Naive thymus-derived CD4-positive, alpha-beta T cell (primary cell): ENCODE results near the gene TCOF1. TPM values are rescaled to one million over a fixed set of nuclear protein-coding genes. Genes with fewer than 3 reads are reported as not detected.
A peak's percentile ranks its signal among the peaks of the same experiment; 100 is the strongest.

ENCODE experiments used
- ATAC-seq: fragments of 150-1000 bp; cut with Tn5 transposase; 2 replicates; pipeline ENCODE4 v1.10.0; 2021; ENCODE audit warnings: mild to moderate bottlenecking, moderate library complexity
- CTCF ChIA-PET: fragments of 350-600 bp; sonication (Branson Sonifier 250); formaldehyde crosslinking; loops from one replicate; lab custom pipeline; 2021; ENCODE audit warnings: antibody characterized with exemption; lab: Charles Lee
- POLR2A ChIA-PET: fragments of 350-600 bp; sonication (Branson Sonifier 250); formaldehyde crosslinking; loops from one replicate; lab custom pipeline; 2021; ENCODE audit warnings: antibody characterized with exemption, inconsistent platforms; lab: Charles Lee
- DNase-seq, 9 donors: peaks; one replicate each; pipeline versions ENCODE4 v3.0.0 to v3.0.0-alpha.2; 2020 to 2022; ENCODE audit warnings: mixed read lengths in 1 of 9
- H3K27ac ChIP-seq: one replicate; pipeline ENCODE4 v1.7.0; 2013; ENCODE audit warnings: mild to moderate bottlenecking, low read depth, low read length, moderate library complexity
- H3K27me3 ChIP-seq, 2 donors: one replicate each; pipeline ENCODE4 v1.7.0; 2013; ENCODE audit warnings: low read length in 2 of 2, mild to moderate bottlenecking in 2 of 2, moderate library complexity in 2 of 2; ENCODE audit not compliant: control insufficient read depth in 2 of 2, insufficient read depth in 2 of 2
- H3K36me3 ChIP-seq, 3 experiments: 1 replicate in 2 of 3; 2 replicates in 1 of 3; pipeline ENCODE4 v1.7.0; 2013; ENCODE audit warnings: low read length in 3 of 3, mild to moderate bottlenecking in 3 of 3, moderate library complexity in 1 of 3; ENCODE audit not compliant: insufficient read depth in 3 of 3, control insufficient read depth in 2 of 3
- H3K4me1 ChIP-seq, 2 donors: one replicate each; pipeline ENCODE4 v1.7.0; 2013; ENCODE audit warnings: low read length in 2 of 2, mild to moderate bottlenecking in 2 of 2, moderate library complexity in 1 of 2; ENCODE audit not compliant: control insufficient read depth in 2 of 2, insufficient read depth in 2 of 2
- H3K4me3 ChIP-seq: 2 replicates; pipeline ENCODE4 v1.7.0; 2013; ENCODE audit warnings: mild to moderate bottlenecking, low read length
- H3K9me3 ChIP-seq, 3 experiments: 1 replicate in 2 of 3; 2 replicates in 1 of 3; pipeline ENCODE4 v1.7.0; 2013; ENCODE audit warnings: low read length in 3 of 3; ENCODE audit not compliant: control insufficient read depth in 2 of 3
- H3K27ac Mint-ChIP-seq, 9 donors: one replicate each; pipeline ENCODE4 v1.8.0; 2020 to 2022; ENCODE audit warnings: mixed read lengths in 9 of 9, mild to moderate bottlenecking in 8 of 9, moderate library complexity in 5 of 9, inconsistent platforms in 2 of 9
- H3K27me3 Mint-ChIP-seq, 5 donors: one replicate each; pipeline ENCODE4 v1.8.0; 2021 to 2022; ENCODE audit warnings: mixed read lengths in 5 of 5, mild to moderate bottlenecking in 1 of 5
- H3K36me3 Mint-ChIP-seq, 5 donors: one replicate each; pipeline ENCODE4 v1.8.0; 2020 to 2022; ENCODE audit warnings: mixed read lengths in 5 of 5, mild to moderate bottlenecking in 3 of 5, inconsistent platforms in 1 of 5
- H3K4me1 Mint-ChIP-seq, 7 donors: one replicate each; pipeline ENCODE4 v1.8.0; 2020 to 2022; ENCODE audit warnings: mixed read lengths in 7 of 7, mild to moderate bottlenecking in 3 of 7, inconsistent platforms in 1 of 7
- H3K4me3 Mint-ChIP-seq, 10 donors: one replicate each; pipeline ENCODE4 v1.8.0; 2020 to 2022; ENCODE audit warnings: mild to moderate bottlenecking in 10 of 10, mixed read lengths in 10 of 10, moderate library complexity in 6 of 10, inconsistent platforms in 2 of 10
- H3K9me3 Mint-ChIP-seq, 11 donors: one replicate each; pipeline ENCODE4 v1.8.0; 2020 to 2022; ENCODE audit warnings: mixed read lengths in 11 of 11, mild to moderate bottlenecking in 4 of 11, inconsistent platforms in 1 of 11, moderate library complexity in 1 of 11
- intact Hi-C, 2 donors: fragments of 100-400 bp; cut with micrococcal nuclease; formaldehyde crosslinking; loops; one replicate each; pipeline ENCODE4 v1.15.1; 2023
- polyA plus RNA-seq, 2 donors: library from polyadenylated mRNA; unstranded; fragments of 300-500 nt; fragmentation: Illumina TruSeq; gene quantifications; one replicate each; pipeline ENCODE4 v1.2.3, GENCODE V29; 2021
- total RNA-seq, 6 experiments: library from RNA in 5 of 6; stranded (reverse) in 5 of 6; gene quantifications; 1 replicate in 5 of 6; 2 replicates in 1 of 6; pipeline ENCODE4 v1.2.3 and lab custom pipeline; 2021 to 2026

Gene TCOF1
- 10 to 100 TPM; 45.9 to 60.0 (median 54.6) TPM for total RNA-seq
- polyA plus RNA-seq, result 10 to 100 TPM in 1 of 2 donors, 1 to 10 TPM in 1; 3.9 to 27.0 TPM
- 94.2 reads per million, percentile 83 among the genes with 10 or more reads in this experiment for total RNA-seq (lab: John Stamatoyannopoulos, UW)

GRCh38 chr5:150357326-150358260, at the start of gene TCOF1:
Gene TCOF1 (plus strand): TSS chr5:150357697. CDS start chr5:150357747, 50 bp downstream.
- peaks cover 23 to 24% of the 10 kb centered on the region in 2 donors for H3K4me1 ChIP-seq
- ATAC-seq, result peak; percentile 100
- H3K27ac Mint-ChIP-seq, result peak within 1 kb of the TSS; percentile 87 to 97 (median 96)
- peaks cover 35 to 54% (median 48%) of the 10 kb centered on the region in 7 donors for H3K4me1 Mint-ChIP-seq
- DNase-seq, result peak; percentile 94 to 98 (median 97)
- ChIA-PET POLR2A (interaction anchor here (1.8 kb wide), 1 partner anchor 92 kb away, joined by 7 read pairs; the partner anchor contains the start of gene RPS14), CTCF (interaction anchor here (0.8 kb wide), 1 partner anchor 13 kb away, joined by 3 read pairs; no protein-coding TSS in a partner anchor)
- intact Hi-C loops, result loop anchor here (1.0 to 10.0 kb wide), 23 partner anchors 53 to 1975 kb away; partner anchors contain the start of genes CSNK1A1 (in 2 of the 2), G3BP1 (in 2 of the 2), HMGXB3 (in 2 of the 2) and RBM22 (in 2 of the 2)
- H3K4me3 ChIP-seq, result peak within 1 kb of the TSS; percentile 62
- H3K36me3 Mint-ChIP-seq, result peaks cover 9 to 22% (median 15%) of the 10 kb centered on the region in 5 donors
- H3K4me3 Mint-ChIP-seq, result peak within 1 kb of the TSS; percentile 85 to 95 (median 91)
- peaks cover 3 to 22% (median 5%) of the 10 kb centered on the region in 3 experiments for H3K36me3 ChIP-seq
- H3K27me3 Mint-ChIP-seq, result peaks cover 0 to 2% (median 0%) of the 10 kb centered on the region in 5 donors
- H3K9me3 Mint-ChIP-seq, result no peaks in the 10 kb centered on the region
- H3K27ac ChIP-seq, result peak within 1 kb of the TSS; percentile 81
- H3K27me3 ChIP-seq, result no peaks in the 10 kb centered on the region
- H3K9me3 ChIP-seq, result no peaks in the 10 kb centered on the region

- H3K9me3 ChIP-seq, result no peaks in the 10 kb centered on the region
- intact Hi-C loops, result no loop called here
- no peak overlapping the region for H3K4me3 ChIP-seq
- H3K9me3 Mint-ChIP-seq, result peaks cover 0 to 2% (median 0%) of the 10 kb centered on the region in 11 donors
- no peak overlapping the region for H3K27ac Mint-ChIP-seq
- H3K27me3 ChIP-seq, result no peaks in the 10 kb centered on the region
- peaks cover 0 to 4% (median 0%) of the 10 kb centered on the region in 5 donors for H3K36me3 Mint-ChIP-seq
- H3K27me3 Mint-ChIP-seq, result peaks cover under 1 to 25% (median 8%) of the 10 kb centered on the region in 5 donors
- no peaks in the 10 kb centered on the region for H3K4me1 ChIP-seq
- peaks cover 0 to 7% (median 3%) of the 10 kb centered on the region in 7 donors for H3K4me1 Mint-ChIP-seq
- ChIA-PET POLR2A (no interaction called here), CTCF (no interaction called here)
- H3K4me3 Mint-ChIP-seq, result no peak overlapping the region
- ATAC-seq, result no peak
- no peak overlapping the region for H3K27ac ChIP-seq
- DNase-seq, result no peak
- H3K36me3 ChIP-seq, result no peaks in the 10 kb centered on the region
Observed at GRCh38 chr5:150309101-150309885, 48.2 kb upstream of the TCOF1 start.

GRCh38 chr5:150309886-150310239, 47.6 kb upstream of the TCOF1 start:
- ATAC-seq, result no peak
- intact Hi-C loops, result no loop called here
- H3K27ac ChIP-seq, result no peak overlapping the region
- DNase-seq, result no peak
- no peaks in the 10 kb centered on the region for H3K4me1 ChIP-seq
- Mint-ChIP-seq H3K36me3 (peaks cover 0 to 4% (median 0%) of the 10 kb centered on the region in 5 donors), H3K27me3 (peaks cover 0 to 19% (median 7%) of the 10 kb centered on the region in 5 donors), H3K27ac (no peak overlapping the region), H3K4me1 (peaks cover 0 to 7% (median 3%) of the 10 kb centered on the region in 7 donors), H3K4me3 (no peak overlapping the region), H3K9me3 (peaks cover 0 to 2% (median 0%) of the 10 kb centered on the region in 11 donors)
- ChIA-PET CTCF (no interaction called here), POLR2A (no interaction called here)
- H3K27me3 ChIP-seq, result no peaks in the 10 kb centered on the region
- no peaks in the 10 kb centered on the region for H3K9me3 ChIP-seq
- H3K36me3 ChIP-seq, result no peaks in the 10 kb centered on the region
- no peak overlapping the region for H3K4me3 ChIP-seq

- Mint-ChIP-seq H3K4me3 (no peak overlapping the region), H3K9me3 (peaks cover 0 to 2% (median 0%) of the 10 kb centered on the region in 11 donors), H3K27ac (no peak overlapping the region), H3K4me1 (peaks cover 0 to 7% (median 3%) of the 10 kb centered on the region in 7 donors), H3K27me3 (peaks cover 0 to 17% (median 7%) of the 10 kb centered on the region in 5 donors), H3K36me3 (peaks cover 0 to 4% (median 0%) of the 10 kb centered on the region in 5 donors)
- no peak for DNase-seq
- no peaks in the 10 kb centered on the region for H3K9me3 ChIP-seq
- intact Hi-C loops, result no loop called here
- POLR2A ChIA-PET, result no interaction called here
- H3K4me3 ChIP-seq, result no peak overlapping the region
- CTCF ChIA-PET, result no interaction called here
- H3K27ac ChIP-seq, result no peak overlapping the region
- no peaks in the 10 kb centered on the region for H3K4me1 ChIP-seq
- H3K27me3 ChIP-seq, result no peaks in the 10 kb centered on the region
- ATAC-seq, result no peak
- H3K36me3 ChIP-seq, result no peaks in the 10 kb centered on the region
Observed at GRCh38 chr5:150310246-150310645, 47.3 kb upstream of the TCOF1 start.

- H3K27ac Mint-ChIP-seq, result peak overlapping the region in 1 of 9 donors; percentile 57
- DNase-seq (no peak), ATAC-seq (peak; percentile 20)
- intact Hi-C loops, result no loop called here
- peaks cover 0 to 4% (median 0%) of the 10 kb centered on the region in 5 donors for H3K36me3 Mint-ChIP-seq
- H3K4me3 ChIP-seq, result no peak overlapping the region
- H3K9me3 Mint-ChIP-seq, result peaks cover 0 to 2% (median 0%) of the 10 kb centered on the region in 11 donors
- H3K27me3 ChIP-seq, result no peaks in the 10 kb centered on the region
- no peaks in the 10 kb centered on the region for H3K4me1 Mint-ChIP-seq
- no peaks in the 10 kb centered on the region for H3K4me1 ChIP-seq
- H3K9me3 ChIP-seq, result no peaks in the 10 kb centered on the region
- no peaks in the 10 kb centered on the region for H3K36me3 ChIP-seq
- H3K4me3 Mint-ChIP-seq, result no peak overlapping the region
- CTCF ChIA-PET, result no interaction called here
- H3K27ac ChIP-seq, result no peak overlapping the region
- peaks cover 0 to 12% (median 6%) of the 10 kb centered on the region in 5 donors for H3K27me3 Mint-ChIP-seq
- POLR2A ChIA-PET, result interaction anchor here (0.6 kb wide), 1 partner anchor 355 kb away, joined by 3 read pairs; no protein-coding TSS in a partner anchor
Observed at GRCh38 chr5:150311015-150311692, 46.3 kb upstream of the TCOF1 start.
